ENCODE results near the gene SYT9. TPM values are rescaled to one million over a fixed set of nuclear protein-coding genes. Genes with fewer than 3 reads are reported as not detected.

The SYT9 gene
- total RNA-seq, 2 donors from 2014 or later: 0.05 to 0.07 TPM

Small RNAs within 50 kb of the gene (microRNA-seq; reads per million reads assigned to microRNA genes)
- not detected for gene MIR302E

Other genes with a start within 250 kb of the SYT9 start
- 1 to 10 TPM; 1.9 to 2.6 TPM for gene ZNF214, start 231.6 kb upstream of the SYT9 start, total RNA-seq
- under 1 TPM in 1 of 2 donors, not detected in 1; 0.10 TPM for gene NLRP14, start 231.4 kb upstream of the SYT9 start, total RNA-seq
- not detected for gene RBMXL2, start 162.9 kb upstream of the SYT9 start, total RNA-seq
- gene OLFML1, start 233.6 kb downstream of the SYT9 start, total RNA-seq: 1 to 10 TPM; 2.8 to 4.5 TPM

All from colonic mucosa (tissue), 2 donors.